Lower leg skin (tissue), 4 donors: ENCODE measurements around the gene IQGAP3. TPM values are rescaled to one million over a fixed set of nuclear protein-coding genes. Genes with fewer than 3 reads are reported as not detected.
"Not testable (repeated sequence)": the region's sequence is repeated elsewhere in the genome, so short reads cannot be mapped to it uniquely, and the experiment has no call there.

ENCODE experiments used
- DNase-seq, 2 donors: peaks; one replicate each; pipeline ENCODE4 v3.0.0-alpha.2; 2019; ENCODE audit warnings: low spot score in 2 of 2
- H3K4me3 ChIP-seq: fragments of 200-600 bp; sonication (generic); 2 replicates; pipeline ENCODE4 v1.5.1; 2017; ENCODE audit warnings: mild to moderate bottlenecking, low read depth; ENCODE audit not compliant: poor library complexity, severe bottlenecking
- POLR2A ChIP-seq, 2 donors: fragments of 450-650 bp; IDR thresholded peaks; one replicate each; pipeline ENCODE4 v1.6.1; 2016 to 2017; ENCODE audit warnings: antibody characterized with exemption in 2 of 2, mild to moderate bottlenecking in 1 of 2, moderate library complexity in 1 of 2
- WGBS, 2 donors: methylation state at CpG; one replicate each; pipeline ENCODE4 v1.1.5; 2018; 5-methylcytosine and 5-hydroxymethylcytosine counted together
- intact Hi-C: fragments of 100-400 bp; cut with DNase I; formaldehyde crosslinking; loops from one replicate; pipeline ENCODE4 v1.15.0; 2023; ENCODE audit warnings: low total_unique reads
- total RNA-seq, 4 donors: library from RNA; depleted of rRNA; stranded (reverse); fragments of >200 nt; gene quantifications; one replicate each; pipeline ENCODE4 v1.1.0, GENCODE V29; 2016
- TF ChIP-seq, protein P1 (sequence below), 3 donors: fragments of 450-650 bp; IDR thresholded peaks; one replicate each; pipeline ENCODE4 v1.5.1; 2016; ENCODE audit warnings: antibody characterized with exemption in 3 of 3, mild to moderate bottlenecking in 3 of 3, moderate library complexity in 2 of 3

IQGAP3 gene
- total RNA-seq, 4 donors from 2014 or later = 0.98 to 3.0 (median 2.1) TPM

DNA sequence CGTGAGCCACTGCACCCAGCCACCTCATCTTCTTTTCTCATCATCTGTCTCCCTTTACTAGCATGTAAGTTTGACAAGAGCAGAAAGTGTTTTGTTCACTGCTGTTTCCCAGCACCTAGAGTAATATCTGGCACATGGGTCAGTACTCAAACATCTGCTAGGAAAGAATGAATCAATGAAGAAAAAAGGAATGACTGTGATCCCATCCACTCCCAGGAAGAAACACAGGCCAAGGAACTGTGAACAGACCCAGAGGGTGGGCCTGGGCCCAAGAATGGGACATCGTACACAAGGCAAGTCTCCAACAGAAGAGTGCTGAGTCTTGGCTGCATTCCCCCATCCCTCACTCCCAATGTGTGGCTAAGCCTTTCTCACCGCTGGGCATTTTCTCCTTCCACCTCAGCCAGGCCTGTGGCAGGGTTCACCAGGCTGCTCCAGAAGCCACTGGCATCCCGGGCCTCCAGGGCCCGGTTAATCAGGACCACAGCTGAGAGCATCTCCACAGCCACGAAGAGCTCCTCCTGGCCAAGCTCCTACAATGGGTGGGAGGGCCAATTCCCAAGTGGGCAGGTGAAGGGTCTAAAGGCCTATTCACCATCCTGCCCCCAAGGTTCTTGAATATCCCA is 18.4 kb downstream of the IQGAP3 start:
- H3K4me3 ChIP-seq = no peak overlapping the region
- WGBS, 2 donors = 88 to 94% methylated on average over 6 of the region's 6 CpGs
- intact Hi-C loops = no loop called here
- DNase-seq = no peak
- TF ChIP-seq, protein P1, sequence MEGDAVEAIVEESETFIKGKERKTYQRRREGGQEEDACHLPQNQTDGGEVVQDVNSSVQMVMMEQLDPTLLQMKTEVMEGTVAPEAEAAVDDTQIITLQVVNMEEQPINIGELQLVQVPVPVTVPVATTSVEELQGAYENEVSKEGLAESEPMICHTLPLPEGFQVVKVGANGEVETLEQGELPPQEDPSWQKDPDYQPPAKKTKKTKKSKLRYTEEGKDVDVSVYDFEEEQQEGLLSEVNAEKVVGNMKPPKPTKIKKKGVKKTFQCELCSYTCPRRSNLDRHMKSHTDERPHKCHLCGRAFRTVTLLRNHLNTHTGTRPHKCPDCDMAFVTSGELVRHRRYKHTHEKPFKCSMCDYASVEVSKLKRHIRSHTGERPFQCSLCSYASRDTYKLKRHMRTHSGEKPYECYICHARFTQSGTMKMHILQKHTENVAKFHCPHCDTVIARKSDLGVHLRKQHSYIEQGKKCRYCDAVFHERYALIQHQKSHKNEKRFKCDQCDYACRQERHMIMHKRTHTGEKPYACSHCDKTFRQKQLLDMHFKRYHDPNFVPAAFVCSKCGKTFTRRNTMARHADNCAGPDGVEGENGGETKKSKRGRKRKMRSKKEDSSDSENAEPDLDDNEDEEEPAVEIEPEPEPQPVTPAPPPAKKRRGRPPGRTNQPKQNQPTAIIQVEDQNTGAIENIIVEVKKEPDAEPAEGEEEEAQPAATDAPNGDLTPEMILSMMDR (IDR thresholded peaks at IDR 0.05) = no peak
- TF ChIP-seq POLR2A (IDR thresholded peaks at IDR 0.05) = no peak

DNA sequence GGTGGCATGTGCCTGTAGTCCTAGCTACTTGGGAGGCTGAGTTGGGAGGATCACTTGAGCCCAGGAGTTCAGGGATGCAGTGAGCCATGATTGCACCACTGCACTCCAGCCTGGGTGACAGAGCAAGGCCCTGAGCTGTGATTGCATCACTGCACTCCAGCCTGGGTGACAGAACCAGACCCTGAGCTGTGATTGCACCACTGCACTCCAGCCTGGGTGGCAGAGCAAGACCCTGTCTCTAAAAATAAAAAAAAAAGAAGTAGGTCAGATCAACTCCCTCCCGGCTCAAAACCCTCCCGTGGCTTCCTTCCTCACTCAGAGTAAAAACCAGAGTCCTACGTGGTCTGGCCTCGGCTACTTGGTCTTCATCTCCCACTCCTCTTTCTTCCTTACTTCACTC is 19.4 kb downstream of the IQGAP3 start:
- H3K4me3 ChIP-seq, intact Hi-C loops, DNase-seq: not testable (repeated sequence)
- WGBS, 2 donors = 89 to 92% methylated on average over 4 of the region's 4 CpGs

DNA sequence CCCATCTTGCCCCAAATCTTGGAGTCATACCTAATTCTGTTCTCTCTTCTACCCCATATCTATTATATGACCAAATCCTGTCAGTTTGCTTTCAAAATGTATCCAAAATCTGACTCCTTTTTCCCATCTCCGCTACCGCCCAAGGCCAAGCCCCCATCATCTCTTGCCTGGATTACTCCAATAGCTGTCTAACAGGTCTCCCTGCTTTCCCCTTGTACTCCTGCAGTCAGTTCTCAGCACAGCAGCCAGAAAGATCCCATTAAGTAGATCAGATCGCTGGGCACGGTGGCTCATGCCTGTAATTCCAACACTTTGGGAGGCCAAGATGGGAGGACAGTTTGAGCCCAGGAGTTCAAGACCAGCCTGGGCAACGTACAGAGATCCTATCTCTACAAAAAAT is 19.8 kb downstream of the IQGAP3 start:
- WGBS, 2 donors = 73 to 75% methylated on average over 5 of the region's 5 CpGs
- DNase-seq = no peak
- no peak overlapping the region for H3K4me3 ChIP-seq
- intact Hi-C loops = no loop called here
- no peak for TF ChIP-seq POLR2A (IDR thresholded peaks at IDR 0.05)
- TF ChIP-seq, protein P1 (IDR thresholded peaks at IDR 0.05) = no peak

DNA sequence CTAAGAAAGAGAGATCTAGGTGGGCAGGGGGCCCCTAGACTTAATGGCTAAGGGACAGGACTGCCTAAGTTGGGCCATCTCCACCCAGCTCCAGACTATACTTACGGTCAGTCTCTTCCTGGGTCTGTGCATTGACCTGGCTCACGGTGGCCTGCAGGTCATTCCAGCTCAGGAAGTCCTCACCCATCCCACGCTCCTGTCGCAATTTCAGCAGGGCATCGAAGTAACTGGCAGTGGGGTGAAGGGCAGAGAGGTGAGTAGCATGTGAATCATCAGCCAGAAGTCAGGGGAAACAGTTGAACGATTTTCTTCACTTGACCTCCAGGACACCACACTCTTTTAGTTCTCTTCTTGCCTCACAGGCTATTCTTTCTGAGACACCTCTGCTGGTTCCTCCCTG is 20.5 kb downstream of the IQGAP3 start:
- WGBS, 2 donors = 87 to 93% methylated on average over 6 of the region's 6 CpGs
- intact Hi-C loops = no loop called here
- DNase-seq = no peak
- no peak overlapping the region for H3K4me3 ChIP-seq
- TF ChIP-seq, protein P1 (IDR thresholded peaks at IDR 0.05) = no peak
- no peak for TF ChIP-seq POLR2A (IDR thresholded peaks at IDR 0.05)

DNA sequence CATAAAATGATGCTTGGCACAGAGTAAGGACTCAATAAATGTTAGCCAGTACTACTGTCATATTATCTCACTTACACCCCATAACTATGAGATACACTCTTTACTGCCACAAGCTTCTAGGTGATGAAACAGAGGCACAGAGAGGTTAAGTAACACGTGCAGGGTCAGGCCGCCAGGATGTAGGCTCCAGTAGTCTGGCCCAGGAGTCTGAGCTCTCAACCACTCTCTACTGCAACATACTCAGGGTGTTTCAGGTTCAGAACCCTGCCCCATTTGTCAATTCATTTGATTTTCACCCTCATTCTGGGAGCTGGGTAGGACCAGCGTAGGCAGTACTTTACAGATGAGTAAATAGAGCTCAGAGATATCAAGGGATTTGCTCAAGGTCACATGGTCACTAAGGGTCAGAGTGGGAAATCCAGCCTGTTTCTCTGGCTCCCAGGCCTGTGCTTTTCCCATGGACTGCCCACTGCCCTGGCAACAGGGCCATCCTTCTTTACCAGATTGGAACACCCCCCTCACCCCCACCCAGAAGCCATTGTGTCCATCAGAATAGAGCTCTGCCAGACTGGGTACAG is 21.2 kb downstream of the IQGAP3 start:
- H3K4me3 ChIP-seq = no peak overlapping the region
- intact Hi-C loops = no loop called here
- WGBS, 2 donors = 80 to 91% methylated on average over 3 of the region's 3 CpGs
- DNase-seq = no peak
- TF ChIP-seq, protein P1 (IDR thresholded peaks at IDR 0.05) = no peak
- no peak for TF ChIP-seq POLR2A (IDR thresholded peaks at IDR 0.05)

DNA sequence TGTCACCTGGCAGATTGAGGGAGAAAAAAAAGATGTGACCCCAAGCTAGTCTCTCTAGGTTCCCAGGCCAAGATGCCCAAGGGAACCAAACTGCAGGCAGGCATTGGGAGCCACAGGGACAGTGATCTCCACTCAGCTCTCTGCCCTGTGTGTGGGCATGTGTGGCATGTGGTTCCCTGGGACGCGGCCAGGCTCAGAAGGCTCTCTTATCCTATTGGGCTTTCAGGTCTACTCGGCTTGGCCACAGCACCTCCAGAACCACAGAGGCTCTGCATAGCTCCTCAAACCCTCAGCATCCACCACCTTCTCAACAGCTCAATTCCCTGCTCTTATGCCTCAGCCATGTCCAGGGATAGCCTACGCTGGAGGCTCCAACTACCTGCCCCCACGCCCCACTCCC is 22.0 kb downstream of the IQGAP3 start:
- TF ChIP-seq, protein P1 (IDR thresholded peaks at IDR 0.05) = no peak
- TF ChIP-seq POLR2A (IDR thresholded peaks at IDR 0.05) = no peak
- no peak for DNase-seq
- intact Hi-C loops = no loop called here
- H3K4me3 ChIP-seq = no peak overlapping the region
- WGBS, 2 donors = 81 to 86% methylated on average over 5 of the region's 5 CpGs
